HUES6 (cell line): Measurements from ENCODE around the gene PIWIL1.

ENCODE experiments used
- H3K27ac ChIP-seq: 2 replicates; pipeline ENCODE4 v1.7.0; 2013; ENCODE audit warnings: low read depth, mild to moderate bottlenecking, low read length, inconsistent platforms
- H3K27me3 ChIP-seq: 2 replicates; pipeline ENCODE4 v1.6.1; 2013; ENCODE audit warnings: low read length; ENCODE audit not compliant: control insufficient read depth, insufficient read depth
- H3K36me3 ChIP-seq: 2 replicates; pipeline ENCODE4 v1.6.1; 2013; ENCODE audit warnings: low read length; ENCODE audit not compliant: control insufficient read depth, insufficient read depth
- H3K4me1 ChIP-seq: 2 replicates; pipeline ENCODE4 v1.6.1; 2013; ENCODE audit warnings: low read length; ENCODE audit not compliant: control insufficient read depth, insufficient read depth
- H3K4me3 ChIP-seq: 2 replicates; pipeline ENCODE4 v1.5.1; 2013; ENCODE audit warnings: low read depth, low read length
- H3K9ac ChIP-seq: one replicate; pipeline ENCODE4 v1.6.1; 2013; ENCODE audit warnings: mild to moderate bottlenecking, low read length
- H3K9me3 ChIP-seq: 2 replicates; pipeline ENCODE4 v1.6.1; 2013; ENCODE audit warnings: low read depth, low read length; ENCODE audit not compliant: control insufficient read depth, insufficient read depth

PIWIL1 gene

GRCh38 chr12:130307859-130308258 is 29.8 kb upstream of the PIWIL1 start:
- no peak overlapping the region for H3K9ac ChIP-seq
- no peaks in the 10 kb centered on the region; the same call in 1 of the 2 replicates for H3K9me3 ChIP-seq

DNA sequence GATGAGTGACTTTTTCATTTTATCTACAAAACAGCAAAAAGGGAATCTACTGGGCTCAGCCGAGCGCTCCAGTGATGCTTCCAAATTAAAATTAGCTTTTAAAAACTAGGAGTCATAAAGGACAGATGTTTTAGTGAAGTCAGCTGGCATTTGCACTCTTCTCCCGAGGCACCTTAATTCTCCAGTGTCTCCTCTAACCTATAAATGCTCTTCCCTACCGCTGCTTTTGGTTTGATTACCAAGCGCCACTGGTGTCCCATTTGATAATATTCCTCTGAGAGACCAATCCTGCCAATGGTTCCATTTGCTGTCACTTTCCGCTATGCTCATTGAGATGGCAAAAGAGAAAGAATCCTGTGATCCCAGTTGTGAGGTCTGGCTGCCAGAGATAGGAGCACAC is 29.3 kb upstream of the PIWIL1 start:
- Histone ChIP-seq H3K36me3 (no peaks in the 10 kb centered on the region), H3K27ac (no peak overlapping the region), H3K4me1 (no peaks in the 10 kb centered on the region), H3K27me3 (peaks cover 27% of the 10 kb centered on the region), H3K9me3 (no peaks in the 10 kb centered on the region; the same call in 1 of the 2 replicates), H3K4me3 (no peak overlapping the region), H3K9ac (no peak overlapping the region)

More at GRCh38 chr12:130307859-130308258, 29.8 kb upstream of the PIWIL1 start:
- H3K4me1 ChIP-seq = no peaks in the 10 kb centered on the region
- H3K27me3 ChIP-seq = peaks cover 32% of the 10 kb centered on the region
- no peak overlapping the region for H3K4me3 ChIP-seq
- no peaks in the 10 kb centered on the region for H3K36me3 ChIP-seq
- H3K27ac ChIP-seq = no peak overlapping the region

DNA sequence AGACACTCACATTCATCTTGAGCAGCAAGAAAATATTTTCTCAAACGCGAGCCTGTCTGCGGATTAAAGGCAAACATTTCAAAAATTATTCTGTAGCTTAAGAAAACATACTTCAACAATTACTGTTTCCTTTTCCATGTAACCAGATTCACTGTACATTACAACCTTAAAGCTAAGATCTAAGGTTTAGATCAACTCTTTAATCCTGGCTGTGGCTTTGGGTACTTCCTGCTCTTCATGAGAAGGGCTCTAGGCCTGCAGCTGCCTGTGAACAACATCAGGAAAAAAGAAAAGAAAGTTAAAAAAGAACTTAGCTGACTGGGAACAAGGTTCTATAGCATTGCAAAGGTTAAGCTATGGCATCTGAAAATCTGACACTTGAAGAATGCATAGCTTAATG is 21.4 kb upstream of the PIWIL1 start:
- Histone ChIP-seq H3K4me1 (no peaks in the 10 kb centered on the region), H3K27ac (no peak overlapping the region), H3K36me3 (no peaks in the 10 kb centered on the region), H3K27me3 (peaks cover 30% of the 10 kb centered on the region; the same call in 1 of the 2 replicates), H3K9me3 (peaks cover 10% of the 10 kb centered on the region), H3K4me3 (no peak overlapping the region), H3K9ac (no peak overlapping the region)

- no peaks in the 10 kb centered on the region for H3K9me3 ChIP-seq
- H3K9ac ChIP-seq = no peak overlapping the region
- H3K4me3 ChIP-seq = no peak overlapping the region
- H3K36me3 ChIP-seq = no peaks in the 10 kb centered on the region
- no peak overlapping the region for H3K27ac ChIP-seq
- H3K27me3 ChIP-seq = peaks cover 47% of the 10 kb centered on the region
- H3K4me1 ChIP-seq = no peaks in the 10 kb centered on the region
Observed at GRCh38 chr12:130320536-130320935, 17.2 kb upstream of the PIWIL1 start.

DNA sequence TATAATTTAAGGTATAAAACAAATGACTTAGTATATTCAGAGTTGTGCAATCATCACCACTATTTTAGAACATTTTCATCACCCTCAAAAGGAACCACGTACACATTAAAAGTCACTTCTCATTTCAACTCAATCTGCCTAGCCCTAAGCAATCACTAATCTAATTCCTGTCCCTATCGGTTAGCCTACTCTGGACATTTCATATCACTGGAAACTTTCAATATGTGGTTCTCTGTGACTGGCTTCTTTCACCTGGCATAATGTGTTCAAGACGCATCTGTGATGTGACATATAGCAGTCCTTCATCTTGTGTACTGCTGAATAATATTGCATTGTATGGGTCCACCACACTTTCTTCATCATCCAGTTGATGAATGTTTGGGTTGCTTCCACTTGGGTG is 15.4 kb upstream of the PIWIL1 start:
- peaks cover 47% of the 10 kb centered on the region for H3K27me3 ChIP-seq
- H3K4me1 ChIP-seq = no peaks in the 10 kb centered on the region
- H3K9ac ChIP-seq = no peak overlapping the region
- H3K27ac ChIP-seq = no peak overlapping the region
- H3K36me3 ChIP-seq = no peaks in the 10 kb centered on the region
- no peak overlapping the region for H3K4me3 ChIP-seq
- no peaks in the 10 kb centered on the region for H3K9me3 ChIP-seq

DNA sequence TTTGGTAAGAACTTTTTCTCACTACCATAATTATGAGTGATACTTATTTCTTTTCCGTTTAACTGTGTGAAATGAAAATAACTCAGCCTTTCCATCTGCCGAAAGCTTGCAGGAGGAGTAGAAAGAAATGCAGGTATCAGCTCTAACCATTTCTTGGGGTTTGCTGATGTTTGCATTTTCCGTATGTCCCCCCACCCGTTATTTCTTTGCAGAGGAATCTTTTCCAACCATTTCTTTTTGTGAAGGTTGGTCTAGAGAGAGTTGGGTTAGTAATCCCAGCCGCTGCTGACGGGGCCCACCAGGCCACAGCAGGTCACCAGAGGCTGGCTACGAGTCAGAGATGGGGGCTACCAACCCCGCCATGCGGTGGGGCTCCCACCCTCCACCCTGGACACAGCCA is 7.0 kb upstream of the PIWIL1 start:
- H3K27ac ChIP-seq = no peak overlapping the region
- H3K36me3 ChIP-seq = no peaks in the 10 kb centered on the region
- H3K4me3 ChIP-seq = no peak overlapping the region
- H3K4me1 ChIP-seq = peaks cover 8% of the 10 kb centered on the region; the same call in 1 of the 2 replicates
- H3K9me3 ChIP-seq = peaks cover 4% of the 10 kb centered on the region; the same call in 1 of the 2 replicates
- H3K27me3 ChIP-seq = peaks cover 19% of the 10 kb centered on the region
- no peak overlapping the region for H3K9ac ChIP-seq

DNA sequence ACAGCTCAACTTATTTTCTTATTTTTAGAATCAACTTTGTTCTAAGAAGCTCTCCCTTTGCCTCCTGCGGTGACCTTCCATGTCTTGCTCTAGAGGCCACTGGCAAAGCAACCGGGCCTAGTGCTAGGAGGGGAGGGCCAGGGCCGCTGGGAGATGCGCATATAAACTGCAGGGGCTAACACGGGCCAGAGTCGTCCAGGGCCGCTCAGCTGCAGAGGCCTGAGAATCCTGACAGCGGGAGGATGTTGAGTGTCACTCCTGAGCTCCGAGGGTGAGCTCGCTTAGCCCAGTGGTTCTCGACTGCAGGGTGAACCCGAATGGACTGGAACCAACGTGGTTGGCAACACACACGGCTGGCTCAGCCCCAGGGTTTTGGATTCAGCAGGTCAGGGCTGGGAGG is 6.5 kb upstream of the PIWIL1 start:
- Histone ChIP-seq H3K9ac (no peak overlapping the region), H3K4me1 (peaks cover 8% of the 10 kb centered on the region; the same call in 1 of the 2 replicates), H3K36me3 (no peaks in the 10 kb centered on the region), H3K27ac (no peak overlapping the region), H3K4me3 (no peak overlapping the region), H3K9me3 (peaks cover 4% of the 10 kb centered on the region; the same call in 1 of the 2 replicates), H3K27me3 (peaks cover 17% of the 10 kb centered on the region)

GRCh38 chr12:130333341-130333740 is 4.3 kb upstream of the PIWIL1 start:
- Histone ChIP-seq H3K27me3 (peaks cover 10% of the 10 kb centered on the region), H3K27ac (no peak overlapping the region), H3K9me3 (peaks cover 4% of the 10 kb centered on the region; the same call in 1 of the 2 replicates), H3K9ac (no peak overlapping the region), H3K36me3 (no peaks in the 10 kb centered on the region), H3K4me1 (peaks cover 8% of the 10 kb centered on the region; the same call in 1 of the 2 replicates), H3K4me3 (no peak overlapping the region)

DNA sequence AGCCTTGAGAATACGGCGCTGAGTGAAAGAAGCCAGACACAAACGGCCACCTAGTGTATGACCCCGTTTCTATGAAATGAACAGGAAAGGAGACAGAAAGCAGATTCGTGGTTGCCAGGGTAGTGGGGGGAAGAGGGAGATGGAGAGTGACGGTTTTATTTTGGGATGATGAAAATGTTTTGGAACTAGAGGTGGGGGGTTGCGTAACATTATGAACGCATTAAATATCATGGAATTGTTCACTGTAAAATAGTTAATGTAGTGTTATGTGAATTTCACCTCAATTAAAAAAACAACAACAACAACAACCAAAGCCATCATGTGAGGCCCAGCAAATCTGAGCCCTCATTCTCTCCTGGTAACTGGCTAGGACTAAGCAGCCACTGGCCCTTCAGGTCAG is 3.3 kb upstream of the PIWIL1 start:
- Histone ChIP-seq H3K27ac (no peak overlapping the region), H3K4me1 (peaks cover 8% of the 10 kb centered on the region; the same call in 1 of the 2 replicates), H3K36me3 (no peaks in the 10 kb centered on the region), H3K4me3 (no peak overlapping the region), H3K9ac (no peak overlapping the region), H3K27me3 (peaks cover 13% of the 10 kb centered on the region), H3K9me3 (peaks cover 4% of the 10 kb centered on the region; the same call in 1 of the 2 replicates)

DNA sequence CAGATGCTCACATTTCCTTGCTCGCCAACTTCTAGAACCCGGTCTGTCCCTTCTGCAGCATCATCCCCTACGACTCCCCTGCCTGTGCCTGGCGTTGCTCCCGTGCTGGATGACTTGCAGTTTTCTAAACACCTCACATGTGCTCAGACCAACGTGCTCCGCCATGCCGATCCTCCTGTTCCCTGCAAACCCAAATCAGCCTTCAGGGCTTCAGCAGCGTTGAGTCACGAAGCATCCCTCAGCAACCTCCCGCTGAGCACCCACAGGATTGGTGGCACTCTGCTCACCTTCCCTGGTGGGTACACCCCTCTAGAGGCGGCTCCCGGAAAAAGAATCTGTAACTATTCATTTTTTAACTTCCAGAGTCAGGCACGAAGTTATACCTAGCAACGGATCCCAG is 2.8 kb upstream of the PIWIL1 start:
- peaks cover 4% of the 10 kb centered on the region; the same call in 1 of the 2 replicates for H3K9me3 ChIP-seq
- H3K9ac ChIP-seq = no peak overlapping the region

GRCh38 chr12:130335517-130336392 is 1.9 kb upstream of the PIWIL1 start:
- Histone ChIP-seq H3K9me3 (peaks cover 4% of the 10 kb centered on the region; the same call in 1 of the 2 replicates), H3K4me3 (no peak overlapping the region), H3K27me3 (peaks cover 13% of the 10 kb centered on the region), H3K4me1 (peaks cover 12% of the 10 kb centered on the region; the same call in 1 of the 2 replicates), H3K36me3 (no peaks in the 10 kb centered on the region), H3K9ac (no peak overlapping the region), H3K27ac (no peak overlapping the region)

More for the DNA sequence above, 2.8 kb upstream of the PIWIL1 start:
- H3K4me1 ChIP-seq = peaks cover 8% of the 10 kb centered on the region; the same call in 1 of the 2 replicates
- no peaks in the 10 kb centered on the region for H3K36me3 ChIP-seq
- no peak overlapping the region for H3K27ac ChIP-seq
- H3K4me3 ChIP-seq = no peak overlapping the region
- peaks cover 13% of the 10 kb centered on the region for H3K27me3 ChIP-seq
